Uterus (tissue), 4 donors: ENCODE data around the gene OR3A2. TPM values are rescaled to one million over a fixed set of nuclear protein-coding genes. Genes with fewer than 3 reads are reported as not detected.
"Not testable (repeated sequence)": the region's sequence is repeated elsewhere in the genome, so short reads cannot be mapped to it uniquely, and the experiment has no call there.

Experiments used
- DNase-seq, 2 donors: peaks; one replicate each; pipeline ENCODE4 v3.0.0-alpha.2; 2019 to 2020
- H3K27ac ChIP-seq, 2 donors: fragments of 200-600 bp; sonication (generic); 1 replicate in 1 of 2; 2 replicates in 1 of 2; pipeline ENCODE4 v1.5.1; 2016 to 2018
- H3K27me3 ChIP-seq, 2 donors: fragments of 200-600 bp; sonication (generic); one replicate each; pipeline ENCODE4 v1.5.1; 2018 to 2019; ENCODE audit warnings: control low read depth in 1 of 2
- H3K36me3 ChIP-seq, 2 donors: fragments of 200-600 bp; sonication (generic); one replicate each; pipeline ENCODE4 v1.5.1; 2019; ENCODE audit warnings: control low read depth in 1 of 2
- H3K4me1 ChIP-seq, 2 donors: fragments of 200-600 bp; sonication (generic); one replicate each; pipeline ENCODE4 v1.5.1; 2018 to 2019; ENCODE audit warnings: control low read depth in 1 of 2
- H3K4me3 ChIP-seq, 2 donors: fragments of 200-600 bp; sonication (generic); 1 replicate in 1 of 2; 2 replicates in 1 of 2; pipeline ENCODE4 v1.5.1; 2018 to 2019; ENCODE audit warnings: mild to moderate bottlenecking in 1 of 2
- H3K9me3 ChIP-seq, 2 donors: fragments of 200-600 bp; sonication (generic); one replicate each; pipeline ENCODE4 v1.5.1; 2019; ENCODE audit warnings: control low read depth in 1 of 2
- CTCF ChIP-seq, 4 experiments: fragments of 200-600 bp in 2 of 4; fragments of 450-650 bp in 2 of 4; sonication (generic) in 2 of 4; IDR thresholded peaks; one replicate each; pipeline ENCODE4 v1.5.1; 2016 to 2019; ENCODE audit warnings: antibody characterized with exemption in 4 of 4, mild to moderate bottlenecking in 2 of 4, moderate library complexity in 1 of 4
- POLR2A ChIP-seq, 2 donors: fragments of 450-650 bp; IDR thresholded peaks; one replicate each; pipeline ENCODE4 v1.6.1; 2016; ENCODE audit warnings: antibody characterized with exemption in 2 of 2, mild to moderate bottlenecking in 1 of 2, moderate library complexity in 1 of 2
- intact Hi-C: fragments of 100-400 bp; cut with DNase I; formaldehyde crosslinking; loops from one replicate; pipeline ENCODE4 v1.15.1; 2023; ENCODE audit warnings: low total_unique reads
- small RNA-seq: library from RNA; depleted of rRNA; stranded (forward); fragments of <200 nt; gene quantifications from one replicate; pipeline ENCODE3, GENCODE V24; 2016
- total RNA-seq, 4 donors: library from RNA; depleted of rRNA in 3 of 4; stranded (reverse); fragments of >200 nt in 3 of 4; gene quantifications; one replicate each; pipeline versions ENCODE4 v1.1.0 to v1.2.4, GENCODE V29; 2014 to 2023
- donor health status: DM: yes; HTN: yes; CAD: no.

OR3A2 gene
- total RNA-seq, 4 donors from 2014 or later = not detected

- no peak overlapping the region for H3K4me3 ChIP-seq
- DNase-seq = no peak
- intact Hi-C loops = no loop called here
- H3K9me3 ChIP-seq = no peaks in the 10 kb centered on the region
- no peaks in the 10 kb centered on the region for H3K27me3 ChIP-seq
- H3K36me3 ChIP-seq = no peaks in the 10 kb centered on the region
- TF ChIP-seq CTCF (IDR thresholded peaks at IDR 0.05) (no peak), POLR2A (IDR thresholded peaks at IDR 0.05) (no peak)
- H3K4me1 ChIP-seq = no peaks in the 10 kb centered on the region
- no peak overlapping the region for H3K27ac ChIP-seq
These were observed 129.5 kb downstream of the OR3A2 start for GRCh38 chr17:3256575-3256974.

GRCh38 chr17:3249013-3249412 is 137.1 kb downstream of the OR3A2 start:
- H3K4me1 ChIP-seq, H3K9me3 ChIP-seq, intact Hi-C loops, H3K27ac ChIP-seq, H3K36me3 ChIP-seq, H3K27me3 ChIP-seq, DNase-seq, H3K4me3 ChIP-seq: not testable (repeated sequence)

GRCh38 chr17:3244841-3245240 is 141.3 kb downstream of the OR3A2 start:
- H3K9me3 ChIP-seq, intact Hi-C loops, H3K4me1 ChIP-seq, H3K4me3 ChIP-seq, H3K27ac ChIP-seq, DNase-seq, H3K27me3 ChIP-seq, H3K36me3 ChIP-seq: not testable (repeated sequence)

GRCh38 chr17:3241044-3241443 is 145.1 kb downstream of the OR3A2 start:
- H3K4me1 ChIP-seq, H3K27ac ChIP-seq, DNase-seq, H3K36me3 ChIP-seq, H3K4me3 ChIP-seq, intact Hi-C loops, H3K9me3 ChIP-seq, H3K27me3 ChIP-seq: not testable (repeated sequence)

GRCh38 chr17:3238685-3239084 is 147.4 kb downstream of the OR3A2 start:
- H3K4me3 ChIP-seq, H3K36me3 ChIP-seq, H3K27ac ChIP-seq, intact Hi-C loops, H3K27me3 ChIP-seq, H3K4me1 ChIP-seq, DNase-seq, H3K9me3 ChIP-seq: not testable (repeated sequence)

- H3K4me1 ChIP-seq, intact Hi-C loops, H3K9me3 ChIP-seq, H3K4me3 ChIP-seq, H3K27ac ChIP-seq, H3K27me3 ChIP-seq, DNase-seq, H3K36me3 ChIP-seq: not testable (repeated sequence)
These were observed 153.8 kb downstream of the OR3A2 start for GRCh38 chr17:3232300-3232699.

Small RNA genes within 50 kb of the gene (small RNA-seq; reads per million reads assigned to genes)
- not detected for gene OR1AC1P

Other genes with a start within 250 kb of the OR3A2 start
- not detected for gene OR1A2, start 188.8 kb downstream of the OR3A2 start, total RNA-seq
- not detected for gene OR1A1, start 178.6 kb downstream of the OR3A2 start, total RNA-seq
- gene OR3A1, start 87.9 kb downstream of the OR3A2 start, total RNA-seq = under 1 TPM in 1 of 4 donors, not detected in 3; 0.35 TPM
- not detected for gene OR1E1, start 12.1 kb upstream of the OR3A2 start, total RNA-seq
- gene OR3A3, start 25.1 kb upstream of the OR3A2 start, total RNA-seq = not detected
- gene OR1E2, start 47.5 kb upstream of the OR3A2 start, total RNA-seq = 1 to 10 TPM in 1 of 4 donors, not detected in 3; 4.6 TPM
- under 1 TPM in 1 of 4 donors, not detected in 3; 0.62 TPM for gene SPATA22, start 85.5 kb upstream of the OR3A2 start, total RNA-seq
- gene ASPA, start 89.7 kb upstream of the OR3A2 start, total RNA-seq = 10 to 100 TPM in 2 of 4 donors, 1 to 10 TPM in 2; 1.3 to 19.4 (median 12.1) TPM
- gene TRPV3, start 171.5 kb upstream of the OR3A2 start, total RNA-seq = 1 to 10 TPM in 1 of 4 donors, under 1 TPM in 1, not detected in 2; 0.88 to 1.5 TPM
- 10 to 100 TPM in 1 of 4 donors, 1 to 10 TPM in 3; 4.7 to 12.1 (median 8.5) TPM for gene TRPV1, start 223.1 kb upstream of the OR3A2 start, total RNA-seq
- gene SHPK, start 249.9 kb upstream of the OR3A2 start, total RNA-seq = 10 to 100 TPM in 2 of 4 donors, 1 to 10 TPM in 1, under 1 TPM in 1; 0.26 to 24.4 (median 8.3) TPM